LNCAP (cell line): ENCODE data around the gene ADGRB3.

Experiments used
- TF ChIP-seq, protein P1 (sequence below): fragments of 450-650 bp; IDR thresholded peaks from 2 replicates; pipeline ENCODE4 v1.5.1; 2017; ENCODE audit warnings: mild to moderate bottlenecking

Gene ADGRB3

DNA sequence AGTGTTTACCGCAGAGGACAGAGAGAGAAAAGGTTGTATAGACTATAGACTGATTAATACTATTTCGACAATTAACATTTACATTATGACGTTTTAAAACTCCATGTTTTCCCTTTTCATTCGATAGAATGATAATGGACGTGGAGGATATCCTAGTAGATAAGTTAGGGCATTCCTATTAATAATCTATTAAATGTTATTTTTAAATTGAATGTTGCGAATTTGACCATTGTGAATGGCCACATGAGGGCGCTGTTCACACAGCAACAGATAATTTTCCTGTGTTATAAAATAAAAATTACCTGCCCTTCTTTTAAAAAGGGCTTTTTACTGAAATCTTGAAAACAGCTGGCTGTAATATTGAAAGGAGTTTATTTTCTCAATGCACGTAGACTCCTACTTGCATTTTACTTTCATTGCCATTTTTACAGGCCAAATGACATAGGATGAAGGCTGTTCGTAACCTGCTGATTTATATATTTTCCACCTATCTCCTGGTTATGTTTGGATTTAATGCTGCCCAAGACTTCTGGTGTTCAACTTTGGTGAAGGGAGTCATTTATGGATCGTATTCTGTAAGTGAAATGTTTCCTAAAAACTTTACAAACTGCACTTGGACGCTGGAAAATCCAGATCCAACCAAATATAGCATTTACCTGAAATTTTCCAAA, 3.3 kb downstream of the ADGRB3 start:
- TF ChIP-seq, protein P1, sequence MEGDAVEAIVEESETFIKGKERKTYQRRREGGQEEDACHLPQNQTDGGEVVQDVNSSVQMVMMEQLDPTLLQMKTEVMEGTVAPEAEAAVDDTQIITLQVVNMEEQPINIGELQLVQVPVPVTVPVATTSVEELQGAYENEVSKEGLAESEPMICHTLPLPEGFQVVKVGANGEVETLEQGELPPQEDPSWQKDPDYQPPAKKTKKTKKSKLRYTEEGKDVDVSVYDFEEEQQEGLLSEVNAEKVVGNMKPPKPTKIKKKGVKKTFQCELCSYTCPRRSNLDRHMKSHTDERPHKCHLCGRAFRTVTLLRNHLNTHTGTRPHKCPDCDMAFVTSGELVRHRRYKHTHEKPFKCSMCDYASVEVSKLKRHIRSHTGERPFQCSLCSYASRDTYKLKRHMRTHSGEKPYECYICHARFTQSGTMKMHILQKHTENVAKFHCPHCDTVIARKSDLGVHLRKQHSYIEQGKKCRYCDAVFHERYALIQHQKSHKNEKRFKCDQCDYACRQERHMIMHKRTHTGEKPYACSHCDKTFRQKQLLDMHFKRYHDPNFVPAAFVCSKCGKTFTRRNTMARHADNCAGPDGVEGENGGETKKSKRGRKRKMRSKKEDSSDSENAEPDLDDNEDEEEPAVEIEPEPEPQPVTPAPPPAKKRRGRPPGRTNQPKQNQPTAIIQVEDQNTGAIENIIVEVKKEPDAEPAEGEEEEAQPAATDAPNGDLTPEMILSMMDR, result peak; percentile 67

DNA sequence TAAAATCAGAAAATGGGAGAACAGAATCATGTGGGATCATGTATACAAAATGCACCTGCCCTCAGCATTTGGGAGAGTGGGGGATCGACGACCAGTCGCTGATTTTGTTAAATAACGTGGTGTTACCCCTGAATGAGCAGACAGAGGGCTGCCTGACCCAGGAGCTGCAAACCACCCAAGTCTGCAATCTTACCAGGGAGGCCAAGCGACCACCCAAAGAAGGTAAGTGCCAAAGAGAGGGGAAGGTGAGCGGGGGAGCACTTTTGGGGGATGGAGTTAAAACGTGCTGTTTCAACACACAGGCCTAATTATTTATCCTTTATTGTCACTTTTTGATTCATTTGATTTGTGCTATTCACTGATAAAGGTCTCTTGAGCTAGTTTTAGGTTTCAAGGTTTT, 4.1 kb downstream of the ADGRB3 start:
- TF ChIP-seq, protein P1, result no peak

DNA sequence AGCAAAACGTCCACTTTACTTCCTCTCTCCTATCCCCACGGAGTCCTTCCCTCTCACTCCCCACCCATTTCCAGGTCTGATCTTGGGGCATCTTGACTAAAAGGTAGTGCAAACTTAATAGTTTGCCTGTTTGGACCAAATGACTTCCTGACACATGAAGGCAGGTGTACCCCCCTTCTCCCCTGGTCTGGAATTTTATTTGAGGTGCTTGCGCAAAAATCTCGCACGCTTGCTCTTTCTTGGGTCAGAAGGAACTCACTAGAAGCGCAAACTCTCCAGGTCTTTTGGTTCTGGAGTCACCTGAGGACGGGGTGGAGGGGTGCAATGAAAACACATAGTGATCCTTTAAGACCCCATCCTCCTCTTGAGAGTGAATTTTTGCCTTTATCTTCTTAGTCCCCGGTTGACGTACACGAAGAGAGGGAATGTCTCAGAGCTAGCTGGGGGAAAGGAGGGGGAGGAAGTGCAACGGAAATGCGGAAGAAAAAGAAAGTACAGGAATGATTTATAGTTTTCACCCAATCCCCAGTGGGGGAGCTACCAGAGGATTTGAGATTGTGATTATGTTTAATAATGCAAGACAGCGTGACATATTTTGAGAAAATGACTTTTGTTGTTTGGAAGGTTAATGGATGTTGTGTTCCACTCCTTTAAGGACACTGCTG, 4.9 kb downstream of the ADGRB3 start:
- TF ChIP-seq, protein P1, result no peak

DNA sequence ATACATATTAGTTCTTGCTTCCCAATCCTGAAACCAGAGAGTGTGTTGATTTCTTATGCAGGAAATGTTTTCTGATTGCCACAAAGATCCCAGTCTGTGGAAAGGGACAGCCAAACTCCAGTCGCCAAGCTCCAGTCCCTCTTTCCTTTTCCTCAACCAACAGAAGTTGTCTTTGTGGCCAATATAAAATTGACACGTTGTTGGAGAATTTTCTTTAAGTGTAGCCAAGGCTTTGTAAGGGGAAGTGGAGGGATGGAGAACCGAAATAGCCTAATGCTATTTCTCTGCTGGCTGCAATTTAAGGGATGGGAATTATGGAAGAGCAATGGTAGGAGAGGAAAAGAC, 5.4 kb downstream of the ADGRB3 start:
- TF ChIP-seq, protein P1, result no peak

DNA sequence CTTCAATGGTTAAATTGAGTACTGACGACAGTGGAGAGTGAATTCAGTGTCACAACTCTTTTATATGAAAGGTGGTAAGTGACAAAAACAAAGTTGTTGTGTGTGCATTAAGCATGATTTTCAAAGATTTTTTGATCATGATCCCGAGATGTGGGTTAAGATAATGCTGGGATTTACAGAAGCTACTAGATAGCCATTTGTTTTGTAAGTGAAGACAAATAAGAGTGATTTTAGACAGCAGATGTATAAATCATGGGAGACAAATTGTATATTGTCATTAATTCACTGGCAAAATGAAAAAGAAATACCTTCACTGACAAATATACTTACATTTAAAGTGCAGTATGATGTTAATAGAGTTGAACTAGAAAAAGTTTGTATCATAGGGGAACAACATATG, 6.1 kb downstream of the ADGRB3 start:
- TF ChIP-seq, protein P1, result no peak

DNA sequence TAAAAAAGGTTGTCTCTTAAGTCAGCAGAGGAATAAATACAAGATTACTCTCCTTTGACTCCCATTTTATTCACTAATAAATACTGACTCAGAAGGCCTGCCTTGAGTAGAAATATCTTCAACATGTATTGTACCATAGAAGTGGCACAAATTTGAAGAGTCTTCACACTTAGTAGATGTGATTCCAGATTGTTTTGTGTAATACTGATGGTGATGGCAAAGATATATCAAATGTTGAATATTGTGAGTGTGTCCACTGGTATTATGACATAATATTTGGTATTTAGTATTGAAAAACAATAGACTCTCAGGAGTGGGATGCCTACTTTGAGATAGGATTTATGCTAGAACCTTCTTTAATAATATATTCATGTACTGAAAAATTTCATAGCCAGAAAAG, 7.0 kb downstream of the ADGRB3 start:
- TF ChIP-seq, protein P1, result no peak

DNA sequence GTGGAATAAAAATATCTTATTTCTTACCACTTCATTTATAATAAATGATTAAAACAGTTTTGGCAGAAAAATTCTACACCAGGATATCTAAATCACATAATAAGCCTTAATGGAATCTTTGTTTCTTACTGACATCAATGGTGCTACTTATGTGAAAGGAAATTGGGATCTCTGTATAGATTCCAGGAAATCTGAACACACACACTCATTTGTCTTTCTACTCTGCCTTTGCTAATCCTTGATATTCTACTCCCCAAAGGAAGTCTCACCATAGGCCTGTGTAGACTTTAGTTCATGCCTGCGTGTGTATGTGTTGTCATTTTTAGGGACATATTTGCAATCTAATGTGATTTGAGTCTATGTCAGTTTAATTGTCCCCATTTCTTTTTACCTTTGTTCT, 7.9 kb downstream of the ADGRB3 start:
- TF ChIP-seq, protein P1, result no peak
